Heart left ventricle (tissue), 16 donors: ENCODE data around the gene DIP2C. TPM values are rescaled to one million over a fixed set of nuclear protein-coding genes. Genes with fewer than 3 reads are reported as not detected.
"Not testable (repeated sequence)": the region's sequence is repeated elsewhere in the genome, so short reads cannot be mapped to it uniquely, and the experiment has no call there.

Source experiments
- ATAC-seq, 4 donors: fragments of 200-7000 bp; cut with Tn5 transposase; one replicate each; pipeline ENCODE4 v1.9.1; 2020 to 2022; ENCODE audit warnings: moderate library complexity in 4 of 4, mild to moderate bottlenecking in 3 of 4, moderate number of reproducible peaks in 1 of 4
- DNase-seq, 5 donors: peaks; one replicate each; pipeline ENCODE4 v3.0.0-alpha.2; 2020
- H3K27ac ChIP-seq, 12 donors: fragments of 200-600 bp; sonication (generic) in 4 of 12; one replicate each; pipeline versions ENCODE4 v1.5.0 to v1.8.0; 2016 to 2022; ENCODE audit warnings: mild to moderate bottlenecking in 2 of 12
- H3K27me3 ChIP-seq, 9 donors: fragments of 200-600 bp; sonication (generic) in 2 of 9; one replicate each; pipeline versions ENCODE4 v1.5.1 to v1.8.0; 2016 to 2022; ENCODE audit warnings: mild to moderate bottlenecking in 3 of 9
- H3K36me3 ChIP-seq, 9 donors: fragments of 200-600 bp; sonication (generic) in 2 of 9; one replicate each; pipeline versions ENCODE4 v1.5.0 to v1.8.0; 2018 to 2022; ENCODE audit warnings: mild to moderate bottlenecking in 2 of 9
- H3K4me1 ChIP-seq, 12 donors: fragments of 200-600 bp; sonication (generic) in 4 of 12; one replicate each; pipeline versions ENCODE4 v1.5.0 to v1.8.0; 2016 to 2022; ENCODE audit warnings: mild to moderate bottlenecking in 3 of 12
- H3K4me3 ChIP-seq, 12 donors: fragments of 200-600 bp; sonication (generic) in 4 of 12; one replicate each; pipeline versions ENCODE4 v1.5.0 to v1.8.0; 2017 to 2022; ENCODE audit warnings: mild to moderate bottlenecking in 9 of 12, moderate library complexity in 4 of 12
- H3K9me3 ChIP-seq, 12 donors: fragments of 200-600 bp; sonication (generic) in 4 of 12; one replicate each; pipeline versions ENCODE4 v1.5.0 to v1.8.0; 2016 to 2022; ENCODE audit warnings: mild to moderate bottlenecking in 1 of 12
- CTCF ChIP-seq, 12 donors: fragments of 200-600 bp; sonication (generic) in 4 of 12; IDR thresholded peaks; one replicate each; pipeline versions ENCODE4 v1.5.0 to v1.8.0; 2018 to 2022; ENCODE audit warnings: antibody characterized with exemption in 12 of 12, mild to moderate bottlenecking in 5 of 12
- POLR2A ChIP-seq, 2 donors: fragments of 450-650 bp; IDR thresholded peaks; one replicate each; pipeline ENCODE4 v1.6.1; 2017; ENCODE audit warnings: antibody characterized with exemption in 2 of 2, mild to moderate bottlenecking in 2 of 2, moderate library complexity in 2 of 2
- WGBS, 4 donors: extraction: QIAGEN DNeasy Blood & Tissue Kit in 2 of 4; methylation state at CpG; one replicate each; pipeline versions ENCODE4 v1.1.5 to v1.1.7; 2013 to 2018; 5-methylcytosine and 5-hydroxymethylcytosine counted together
- intact Hi-C, 10 donors: fragments of 100-400 bp; cut with DNase I; formaldehyde crosslinking; loops; one replicate each; pipeline versions ENCODE4 v1.11.1 to v1.14.2; 2022
- polyA plus RNA-seq, 2 donors: library from polyadenylated mRNA; stranded (reverse); fragments of 200-250 nt; gene quantifications; one replicate each; pipeline ENCODE4 v1.2.3, GENCODE V29; 2013
- total RNA-seq, 9 donors: library from RNA; depleted of rRNA in 2 of 9; stranded (reverse); fragments of >200 nt in 2 of 9; fragmentation: NEBNext Ultra II Directional in 3 of 9; extraction: Animal tissue kit (Norgen Biotek cat#: 25700) in 3 of 9; gene quantifications; one replicate each; pipeline versions ENCODE4 v1.1.0 to v1.2.4, GENCODE V29; 2016 to 2023
- donor health status: ischemic (EF 13 %, LVEDD 7.1; RV severe dilation, severe dysfunction).
- donor health status: healthy with polysubstance abuse.
- donor health status: DM: no; HTN: yes; CAD: no.
- donor health status: DM: no; HTN: no; CAD: no.
- donor health status: ischemic (EF 25% LVEDD 6.9; RV normal size, moderate dysfunction).
- donor health status: ischemic (EF 25% LVEDD 5.7; RV mildly dilated, moderate dysfunction).
- donor health status: healthy.
- donor health status: DM: yes; HTN: yes; CAD: no.
- donor health status: ischemic (EF 35%, LVEDD 5.7; RV mildly dilated, moderate dysfunction).
- donor health status: nonischemic (EF 11% LVEDD 7.7; RV severe dilation, severe dysfunction).
- donor health status: DM: yes; HTN: yes; CAD: no.
- donor health status: PGD.
- donor health status: ischemic (EF 29% LVEDD 5.4; RV normal size, mild dysfunction).
- donor health status: nonischemic (EF 23%, LVEDD 6.1; RV moderate dilation, normal function).

DIP2C gene
- total and polyA plus RNA-seq, 11 donors: 7.4 to 43.1 (median 28.5) TPM

GRCh38 chr10:661597-662222 is 27.8 kb downstream of the DIP2C start:
- Histone ChIP-seq H3K4me3 (no peak overlapping the region), H3K4me1 (peaks cover 3 to 66% (median 30%) of the 10 kb centered on the region in 12 donors), H3K36me3 (no peaks in the 10 kb centered on the region), H3K9me3 (no peaks in the 10 kb centered on the region), H3K27me3 (no peaks in the 10 kb centered on the region), H3K27ac (peak overlapping the region in 9 of 12 donors; percentile 38 to 87 (median 80))
- 85 to 90% (median 87%) methylated on average over 16 of the region's 16 CpGs for WGBS, 4 donors
- intact Hi-C loops: loop anchor here in 1 of 10 donors (5.0 kb wide), 1 partner anchor 49 kb away; no protein-coding TSS in a partner anchor
- DNase-seq (no peak), ATAC-seq (peak in 2 of 4 donors; percentile 4 to 11)
- TF ChIP-seq CTCF (IDR thresholded peaks at IDR 0.05) (no peak), POLR2A (IDR thresholded peaks at IDR 0.05) (no peak)

- WGBS, 4 donors: 56 to 66% (median 63%) methylated on average over 14 of the region's 14 CpGs
- Histone ChIP-seq H3K36me3 (no peaks in the 10 kb centered on the region), H3K27me3 (no peaks in the 10 kb centered on the region), H3K27ac (peak overlapping the region; percentile 18 to 87 (median 74)), H3K4me1 (peaks cover 3 to 66% (median 30%) of the 10 kb centered on the region in 12 donors), H3K9me3 (no peaks in the 10 kb centered on the region), H3K4me3 (no peak overlapping the region)
- intact Hi-C loops: loop anchor here in 1 of 10 donors (5.0 kb wide), 1 partner anchor 49 kb away; no protein-coding TSS in a partner anchor
- TF ChIP-seq CTCF (IDR thresholded peaks at IDR 0.05) (no peak), POLR2A (IDR thresholded peaks at IDR 0.05) (no peak)
- ATAC-seq: peak; percentile 38 to 58 (median 56)
- no peak for DNase-seq
Observed at GRCh38 chr10:660970-661596, 28.4 kb downstream of the DIP2C start.

- Histone ChIP-seq H3K9me3 (no peaks in the 10 kb centered on the region), H3K36me3 (no peaks in the 10 kb centered on the region), H3K27me3 (no peaks in the 10 kb centered on the region), H3K27ac (peak overlapping the region; percentile 18 to 87 (median 74)), H3K4me3 (no peak overlapping the region), H3K4me1 (peaks cover 3 to 65% (median 30%) of the 10 kb centered on the region in 12 donors)
- ATAC-seq: peak; percentile 28 to 78 (median 66)
- intact Hi-C loops: loop anchor here in 1 of 10 donors (5.0 kb wide), 1 partner anchor 48 kb away; no protein-coding TSS in a partner anchor
- 47 to 64% (median 57%) methylated on average over 6 of the region's 6 CpGs for WGBS, 4 donors
- DNase-seq: no peak
- no peak for TF ChIP-seq CTCF (IDR thresholded peaks at IDR 0.05)
- TF ChIP-seq POLR2A (IDR thresholded peaks at IDR 0.05): no peak
Observed at GRCh38 chr10:660413-660969, 29.0 kb downstream of the DIP2C start.

DNA sequence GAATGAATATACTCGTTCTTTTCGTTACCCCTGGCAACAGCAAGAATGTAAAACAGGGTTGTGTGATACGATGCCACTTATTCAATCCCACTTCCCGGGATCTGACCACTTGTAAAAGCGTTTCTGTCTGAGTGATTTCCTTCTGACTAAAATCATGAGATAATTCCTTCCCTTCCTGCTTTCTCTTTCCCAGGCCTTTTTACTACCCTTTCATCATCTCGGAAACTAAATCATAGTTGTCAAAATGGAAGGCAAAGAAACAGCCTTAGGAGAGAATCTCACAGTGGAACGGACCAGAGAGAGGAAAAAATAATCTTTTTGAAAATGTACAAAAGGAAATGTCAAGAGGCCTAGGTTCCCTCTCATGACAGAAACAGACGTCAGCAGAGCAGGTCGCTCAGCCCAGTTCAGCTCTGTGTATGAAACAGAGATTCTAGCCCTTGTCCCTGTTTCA is 29.8 kb downstream of the DIP2C start:
- Histone ChIP-seq H3K4me3 (peak overlapping the region in 1 of 12 donors; percentile 18), H3K27me3 (no peaks in the 10 kb centered on the region), H3K9me3 (no peaks in the 10 kb centered on the region), H3K36me3 (no peaks in the 10 kb centered on the region), H3K27ac (peak overlapping the region in 11 of 12 donors; percentile 38 to 87 (median 77)), H3K4me1 (peaks cover 3 to 62% (median 32%) of the 10 kb centered on the region in 12 donors)
- no peak for DNase-seq
- TF ChIP-seq CTCF (IDR thresholded peaks at IDR 0.05) (no peak), POLR2A (IDR thresholded peaks at IDR 0.05) (no peak)
- intact Hi-C loops: loop anchor here in 1 of 10 donors (5.0 kb wide), 1 partner anchor 47 kb away; no protein-coding TSS in a partner anchor
- 14 to 18% (median 17%) methylated on average over 9 of the region's 9 CpGs for WGBS, 4 donors
- ATAC-seq: peak in 2 of 4 donors; percentile 32 to 33

DNA sequence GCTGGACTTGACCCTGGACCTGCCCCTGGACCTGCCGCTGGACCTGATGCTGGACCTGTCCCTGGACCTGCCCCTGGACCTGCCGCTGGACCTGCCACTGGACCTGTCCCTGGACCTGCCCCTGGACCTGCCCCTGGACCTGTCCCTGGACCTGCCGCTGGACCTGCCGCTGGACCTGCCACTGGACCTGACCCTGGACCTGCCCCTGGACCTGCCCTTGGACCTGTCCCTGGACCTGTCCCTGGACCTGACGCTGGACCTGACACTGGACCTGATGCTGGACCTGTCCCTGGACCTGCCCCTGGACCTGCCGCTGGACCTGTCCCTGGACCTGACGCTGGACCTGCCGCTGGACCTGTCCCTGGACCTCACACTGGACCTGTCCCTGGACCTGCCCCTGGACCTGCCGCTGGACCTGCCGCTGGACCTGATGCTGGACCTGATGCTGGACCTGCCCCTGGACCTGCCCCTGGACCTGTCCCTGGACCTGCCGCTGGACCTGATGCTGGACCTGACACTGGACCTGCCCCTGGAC is 31.6 kb downstream of the DIP2C start:
- H3K27me3 ChIP-seq, intact Hi-C loops, H3K9me3 ChIP-seq, H3K27ac ChIP-seq, DNase-seq, H3K4me3 ChIP-seq, H3K36me3 ChIP-seq, ATAC-seq: not testable (repeated sequence)
- WGBS, 4 donors: 92 to 99% (median 98%) methylated on average over 8 to 11 of the region's 11 CpGs
- peaks cover 3 to 70% (median 40%) of the 10 kb centered on the region in 12 donors for H3K4me1 ChIP-seq
